LHCN-M2 (cell line): Measurements from ENCODE around the gene HSFX2. TPM values are rescaled to one million over a fixed set of nuclear protein-coding genes. Genes with fewer than 3 reads are reported as not detected.
"Not testable (repeated sequence)": the region's sequence is repeated elsewhere in the genome, so short reads cannot be mapped to it uniquely, and the experiment has no call there.

Source experiments
- DNase-seq: peaks from one replicate; pipeline ENCODE4 v3.0.0-alpha.2; 2012; ENCODE audit warnings: low read depth
- polyA plus RNA-seq: library from polyadenylated mRNA; unstranded; fragments of >200 nt; gene quantifications from one replicate; pipeline ENCODE4 v1.2.1, GENCODE V29; 2012; ENCODE audit warnings: missing spikeins
- total RNA-seq: library from RNA; depleted of rRNA; stranded (reverse); fragments of >200 nt; gene quantifications from 2 replicates; pipeline ENCODE4 v1.2.3, GENCODE V29; 2014; rRNA removed

HSFX2 gene
- not detected in 2 replicates for total RNA-seq
- 0.13 TPM for polyA plus RNA-seq

DNA sequence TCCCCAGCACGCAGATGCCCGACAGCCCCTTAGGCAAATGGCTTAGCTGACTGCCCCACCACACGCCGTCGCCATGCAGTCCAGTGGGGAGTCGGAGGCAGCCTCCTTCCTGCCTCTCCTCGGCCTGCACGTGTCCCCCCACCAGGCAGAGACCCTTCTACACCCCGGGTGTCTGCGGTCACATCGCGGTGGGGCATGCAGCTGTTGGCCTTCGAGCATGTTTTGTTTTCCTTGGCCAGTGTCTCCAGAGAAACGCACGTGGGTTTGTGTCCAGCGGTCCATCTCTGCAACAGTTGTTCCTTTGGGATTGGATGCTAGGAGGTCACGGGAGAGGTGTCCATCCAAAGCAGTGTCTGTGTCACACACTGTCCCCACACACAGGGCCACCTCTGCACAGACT, at the start of gene HSFX2:
Gene HSFX2, minus strand, starts transcription at position 101 of the 400 bp plus-strand sequence. CDS start 614 bp downstream, outside the sequence.
- not testable (repeated sequence) for DNase-seq

DNA sequence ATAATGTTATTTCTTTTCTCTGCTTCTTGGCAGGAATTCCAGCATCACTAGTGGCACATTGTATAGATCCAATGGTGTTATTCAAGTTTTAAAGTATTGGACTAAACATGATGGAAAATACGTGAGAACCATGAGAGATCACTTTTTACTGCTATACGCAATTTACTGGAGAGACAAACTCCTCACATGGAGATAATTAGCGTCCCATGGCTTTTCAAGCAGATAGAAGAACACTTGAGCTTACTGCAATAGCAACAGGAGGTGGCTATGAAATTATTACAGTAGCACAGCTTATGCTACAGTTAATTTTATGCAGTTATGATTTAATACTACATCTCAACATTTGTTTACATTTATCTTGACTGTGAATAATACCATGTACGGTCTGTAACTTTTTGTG, 48.4 kb upstream of the HSFX2 start:
- no peak for DNase-seq

GRCh38 chrX:149641835-149642234, 46.7 kb upstream of the HSFX2 start:
- DNase-seq = no peak

DNA sequence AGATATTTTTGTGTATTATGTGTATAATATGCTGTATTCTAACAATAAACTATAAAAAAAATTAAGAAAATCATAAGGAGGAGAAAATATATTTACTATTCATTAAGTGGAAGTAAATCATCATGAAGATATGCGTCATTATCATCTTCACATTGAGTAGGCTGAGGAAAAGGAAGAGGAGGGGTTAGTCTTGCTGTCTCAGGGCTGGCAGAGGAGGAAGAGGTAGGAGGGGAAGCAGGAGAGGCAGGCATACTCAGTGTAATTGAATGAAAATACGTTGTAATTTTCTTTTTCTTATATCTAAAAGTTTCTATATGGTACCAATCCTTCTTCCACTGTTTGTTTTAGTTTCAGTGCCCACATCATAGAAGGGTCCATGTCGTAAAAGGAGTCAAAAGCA, 46.3 kb upstream of the HSFX2 start:
- no peak for DNase-seq

DNA sequence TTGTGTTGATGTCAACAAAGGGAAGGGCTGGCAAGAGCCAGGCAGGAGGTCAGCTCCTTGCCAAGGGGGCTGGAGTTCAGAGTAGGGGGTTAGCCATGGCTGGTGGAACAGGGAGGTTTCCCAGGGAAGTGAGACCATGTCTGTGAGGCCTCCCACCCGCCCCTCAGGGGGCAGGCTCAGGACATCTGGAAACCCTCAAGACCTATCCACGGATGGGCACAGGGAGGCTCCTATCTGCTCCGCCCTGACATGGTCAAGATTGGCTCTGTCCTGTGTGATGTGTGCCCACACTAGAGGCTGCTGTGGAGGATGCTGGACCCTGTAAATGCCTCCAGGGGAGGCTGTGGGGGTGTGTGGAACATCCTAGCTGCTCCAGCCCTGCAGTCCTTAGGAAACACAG, 44.5 kb upstream of the HSFX2 start:
- no peak for DNase-seq

DNA sequence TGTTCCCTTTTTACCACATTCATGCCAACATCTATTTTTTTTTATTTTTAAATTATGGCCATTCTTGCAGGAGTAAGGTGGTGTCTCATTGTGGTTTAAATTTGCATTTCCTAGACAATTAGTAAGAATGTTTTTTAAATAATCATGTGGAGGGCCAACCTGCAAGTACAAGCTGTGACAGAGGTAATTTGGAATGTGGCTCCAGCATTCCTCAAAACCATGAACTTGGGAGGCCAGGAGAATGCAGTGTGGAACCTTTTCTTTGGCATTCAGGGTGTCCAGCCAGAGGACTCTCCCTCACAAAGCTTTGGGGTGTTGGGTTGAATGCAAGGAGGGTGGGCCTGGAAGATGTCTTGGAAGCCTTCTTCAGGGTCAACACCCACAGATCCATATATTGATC, 43.7 kb upstream of the HSFX2 start:
- DNase-seq = no peak

GRCh38 chrX:149633511-149633910, 38.4 kb upstream of the HSFX2 start:
- DNase-seq = no peak

DNA sequence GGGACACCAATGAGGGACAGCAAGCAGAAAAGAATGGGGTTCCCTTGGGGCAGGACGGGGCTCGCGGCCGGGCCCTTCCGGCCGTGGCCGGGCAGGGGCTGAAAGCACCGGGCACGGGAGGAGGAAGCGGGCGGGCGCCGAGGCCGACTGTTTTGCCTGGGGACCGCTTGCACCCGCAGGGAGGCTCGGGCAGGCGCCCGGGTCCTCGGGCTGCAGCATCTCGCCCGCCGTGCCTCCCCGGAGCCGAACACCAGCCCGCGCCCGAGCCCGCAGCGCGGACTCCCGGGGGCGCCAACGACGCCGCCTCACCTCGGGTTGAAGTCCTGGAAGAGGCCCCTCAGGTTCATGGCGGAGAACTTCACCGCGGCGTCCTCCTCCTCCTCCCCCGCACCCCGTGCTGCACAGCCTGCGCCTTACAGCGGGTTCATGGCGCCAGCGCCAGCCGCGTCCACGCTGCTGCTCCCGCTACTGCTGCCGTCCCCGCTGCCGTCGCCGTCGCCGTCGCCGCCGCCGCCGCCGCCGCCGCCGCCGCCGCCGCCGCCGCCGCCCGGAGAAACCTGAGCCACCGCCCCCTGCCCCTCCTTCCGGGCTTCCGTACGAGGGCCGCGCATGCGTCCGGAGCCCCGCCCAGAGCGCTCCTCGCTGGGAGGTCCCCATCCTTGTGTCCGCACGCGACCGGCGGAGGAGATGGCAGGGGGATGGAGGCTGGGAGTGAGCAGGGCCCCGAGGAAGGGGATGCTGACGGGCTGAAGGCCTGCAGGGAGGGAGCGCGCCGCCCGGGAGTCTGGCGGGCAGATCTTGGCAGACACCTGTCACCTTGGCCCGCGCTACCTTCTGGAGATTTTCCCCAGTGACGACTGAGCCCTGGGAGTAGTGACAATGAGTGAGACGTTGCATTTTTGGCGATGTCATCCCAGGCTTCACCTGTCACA, 36.4 kb upstream of the HSFX2 start, which contains the start of gene TMEM185A:
Gene TMEM185A, minus strand, starts transcription at position 559 of the 932 bp plus-strand sequence. Its CDS starts 212 bp downstream, at position 347.
- peak; percentile 28 for DNase-seq

DNA sequence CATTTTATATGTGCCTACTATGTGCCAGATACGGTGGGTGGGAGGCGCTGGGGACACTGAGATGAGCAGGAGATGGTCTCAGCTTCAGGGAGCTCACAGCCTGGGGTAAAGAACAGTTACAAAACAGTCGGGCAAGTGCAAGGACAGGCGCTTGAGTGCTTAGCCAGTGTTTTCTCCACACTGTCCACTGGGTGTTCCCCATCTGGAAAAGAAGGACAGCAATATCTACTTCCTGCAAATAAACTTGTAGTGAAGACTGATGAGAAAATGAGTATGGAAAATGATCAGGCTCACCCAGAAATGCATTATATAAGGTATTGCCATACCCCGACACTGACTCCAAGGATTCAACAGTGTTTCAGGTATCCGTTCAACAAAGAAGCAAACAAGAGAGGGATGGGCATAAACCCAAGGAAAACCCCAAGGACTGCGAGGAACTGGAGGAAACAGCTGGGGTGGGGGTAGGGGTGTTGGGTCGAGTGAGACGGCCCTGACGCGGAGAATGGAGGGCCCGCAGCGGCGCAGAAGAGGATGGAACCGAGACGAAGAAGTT, 35.6 kb upstream of the HSFX2 start:
- peak; percentile 45 for DNase-seq

DNA sequence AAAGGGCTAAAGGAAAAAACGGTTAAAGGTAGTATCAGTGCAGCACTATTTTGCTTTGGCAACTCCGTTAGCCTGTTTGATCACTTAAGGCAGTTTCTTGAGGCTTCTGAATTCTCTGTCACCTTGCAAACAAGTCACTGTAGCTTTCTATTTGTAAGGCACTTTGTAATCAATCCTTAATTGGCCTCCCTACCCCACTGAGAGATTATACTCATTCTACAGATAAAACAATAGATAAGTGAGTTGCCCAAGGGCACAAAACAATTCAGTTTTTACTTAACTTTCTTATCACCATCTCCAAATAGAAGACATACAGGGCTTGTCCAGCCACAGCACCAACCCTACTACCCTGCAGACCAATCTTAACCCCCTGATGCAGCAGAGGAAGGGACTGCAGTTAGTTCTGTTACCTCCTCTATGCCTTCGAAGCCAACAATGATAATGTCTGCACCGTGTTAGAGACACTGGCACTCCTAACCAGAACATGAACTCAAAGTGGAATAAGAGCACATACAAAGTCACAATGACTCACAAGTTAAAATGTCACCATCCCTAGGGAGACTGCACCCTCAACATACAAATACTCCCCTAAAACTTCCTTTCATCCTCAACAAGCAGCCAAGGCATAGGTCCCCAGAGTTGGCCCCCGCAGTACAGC, 34.7 kb upstream of the HSFX2 start:
- no peak for DNase-seq

- DNase-seq = no peak
These were observed 33.7 kb upstream of the HSFX2 start for GRCh38 chrX:149628768-149629167.

- no peak for DNase-seq
These were observed 33.2 kb upstream of the HSFX2 start for GRCh38 chrX:149628280-149628679.

DNA sequence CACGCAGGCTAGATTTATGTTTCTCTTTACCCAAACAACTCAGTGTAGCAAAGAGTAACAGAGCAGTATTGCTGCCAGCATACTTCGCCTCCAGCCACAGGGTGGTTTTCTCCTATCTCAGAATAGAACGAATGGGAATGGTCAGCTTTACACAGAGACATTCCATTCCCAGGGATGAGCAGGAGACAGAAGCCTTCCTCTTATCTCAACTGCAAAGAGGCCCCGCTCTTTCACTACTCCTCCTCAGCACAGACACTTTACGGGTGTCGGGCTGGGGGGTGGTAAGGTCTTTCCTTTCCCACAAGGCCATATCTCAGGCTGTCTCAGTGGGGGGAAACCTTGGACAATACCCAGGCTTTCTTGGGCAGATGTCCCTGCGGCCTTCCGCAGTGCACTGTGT, 31.7 kb upstream of the HSFX2 start:
- DNase-seq = not testable (repeated sequence)

- DNase-seq = not testable (repeated sequence)
These were observed 24.5 kb upstream of the HSFX2 start for GRCh38 chrX:149619662-149620061.

GRCh38 chrX:149618871-149619270, 23.8 kb upstream of the HSFX2 start:
- no peak for DNase-seq

- DNase-seq = no peak
These were observed 16.6 kb upstream of the HSFX2 start for GRCh38 chrX:149611623-149612175.

DNA sequence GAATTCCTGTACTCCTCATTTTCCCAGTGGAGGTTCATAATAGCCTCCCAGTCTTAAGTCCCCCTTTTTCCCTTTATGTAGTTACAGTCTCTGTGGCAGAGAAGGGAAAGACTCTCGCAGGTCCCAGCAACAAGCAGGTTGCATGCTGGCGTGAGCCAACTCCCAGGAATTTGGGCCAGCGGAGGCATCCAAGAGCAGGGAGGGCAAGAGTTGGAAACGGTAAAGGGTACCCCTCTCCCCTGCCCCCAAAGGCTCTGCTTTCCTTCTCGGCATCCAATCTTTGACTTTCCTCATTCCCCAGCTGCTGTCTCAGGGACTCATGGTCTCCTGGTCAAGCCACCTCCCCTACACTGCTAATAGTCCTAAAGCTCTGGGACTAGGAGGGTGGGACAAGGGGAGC, 15.4 kb upstream of the HSFX2 start:
- DNase-seq = no peak

DNA sequence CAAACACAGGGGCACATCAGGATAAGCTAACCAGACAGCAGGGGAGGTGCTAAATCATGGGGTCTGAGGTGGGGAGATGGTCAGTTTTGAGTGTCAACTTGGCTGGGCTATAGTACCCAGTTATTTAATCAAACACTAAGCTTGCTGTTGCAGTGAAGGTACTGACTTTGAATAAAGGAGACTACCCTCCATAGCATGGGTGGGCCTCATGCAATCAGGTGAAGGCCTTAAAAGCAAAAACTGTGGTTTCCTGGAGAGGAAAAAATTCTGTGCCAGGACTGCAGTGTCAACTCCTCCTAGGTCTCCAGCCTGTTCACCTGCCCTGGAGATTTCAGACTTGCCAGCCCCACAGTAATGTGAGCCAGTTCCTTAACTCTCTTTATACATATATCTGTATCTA, 12.6 kb upstream of the HSFX2 start:
- DNase-seq = no peak

- peak; percentile 9 for DNase-seq
These were observed 10.3 kb upstream of the HSFX2 start for GRCh38 chrX:149605248-149605885.

- not testable (repeated sequence) for DNase-seq
These were observed 3.5 kb upstream of the HSFX2 start for GRCh38 chrX:149598603-149599002.

DNA sequence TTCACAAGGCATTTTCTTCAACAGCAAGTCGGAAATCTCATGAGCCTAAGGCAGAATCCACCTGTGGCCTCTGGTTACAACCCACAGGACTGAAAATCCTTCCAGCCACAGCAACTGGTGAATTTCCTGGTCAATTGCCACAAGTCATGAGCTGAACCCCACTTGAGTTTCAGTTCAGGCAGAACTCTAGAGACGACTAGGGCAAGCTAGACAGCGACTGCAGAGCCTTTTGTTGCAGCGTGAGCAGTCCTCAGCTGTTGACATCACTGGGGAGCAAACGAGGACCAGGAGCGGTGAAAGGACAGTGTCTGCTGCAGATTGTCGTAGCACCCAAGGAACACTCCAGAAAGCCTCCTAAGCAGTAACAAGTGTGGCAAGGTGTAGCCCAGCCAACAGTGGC, 829 bp upstream of the HSFX2 start:
- not testable (repeated sequence) for DNase-seq
